ENCODE data around the gene THAP4. TPM values are rescaled to one million over a fixed set of nuclear protein-coding genes. Genes with fewer than 3 reads are reported as not detected.

THAP4 gene, protein sequence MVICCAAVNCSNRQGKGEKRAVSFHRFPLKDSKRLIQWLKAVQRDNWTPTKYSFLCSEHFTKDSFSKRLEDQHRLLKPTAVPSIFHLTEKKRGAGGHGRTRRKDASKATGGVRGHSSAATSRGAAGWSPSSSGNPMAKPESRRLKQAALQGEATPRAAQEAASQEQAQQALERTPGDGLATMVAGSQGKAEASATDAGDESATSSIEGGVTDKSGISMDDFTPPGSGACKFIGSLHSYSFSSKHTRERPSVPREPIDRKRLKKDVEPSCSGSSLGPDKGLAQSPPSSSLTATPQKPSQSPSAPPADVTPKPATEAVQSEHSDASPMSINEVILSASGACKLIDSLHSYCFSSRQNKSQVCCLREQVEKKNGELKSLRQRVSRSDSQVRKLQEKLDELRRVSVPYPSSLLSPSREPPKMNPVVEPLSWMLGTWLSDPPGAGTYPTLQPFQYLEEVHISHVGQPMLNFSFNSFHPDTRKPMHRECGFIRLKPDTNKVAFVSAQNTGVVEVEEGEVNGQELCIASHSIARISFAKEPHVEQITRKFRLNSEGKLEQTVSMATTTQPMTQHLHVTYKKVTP
- total RNA-seq = 50.8 and 62.6 TPM in 2 replicates

DNA sequence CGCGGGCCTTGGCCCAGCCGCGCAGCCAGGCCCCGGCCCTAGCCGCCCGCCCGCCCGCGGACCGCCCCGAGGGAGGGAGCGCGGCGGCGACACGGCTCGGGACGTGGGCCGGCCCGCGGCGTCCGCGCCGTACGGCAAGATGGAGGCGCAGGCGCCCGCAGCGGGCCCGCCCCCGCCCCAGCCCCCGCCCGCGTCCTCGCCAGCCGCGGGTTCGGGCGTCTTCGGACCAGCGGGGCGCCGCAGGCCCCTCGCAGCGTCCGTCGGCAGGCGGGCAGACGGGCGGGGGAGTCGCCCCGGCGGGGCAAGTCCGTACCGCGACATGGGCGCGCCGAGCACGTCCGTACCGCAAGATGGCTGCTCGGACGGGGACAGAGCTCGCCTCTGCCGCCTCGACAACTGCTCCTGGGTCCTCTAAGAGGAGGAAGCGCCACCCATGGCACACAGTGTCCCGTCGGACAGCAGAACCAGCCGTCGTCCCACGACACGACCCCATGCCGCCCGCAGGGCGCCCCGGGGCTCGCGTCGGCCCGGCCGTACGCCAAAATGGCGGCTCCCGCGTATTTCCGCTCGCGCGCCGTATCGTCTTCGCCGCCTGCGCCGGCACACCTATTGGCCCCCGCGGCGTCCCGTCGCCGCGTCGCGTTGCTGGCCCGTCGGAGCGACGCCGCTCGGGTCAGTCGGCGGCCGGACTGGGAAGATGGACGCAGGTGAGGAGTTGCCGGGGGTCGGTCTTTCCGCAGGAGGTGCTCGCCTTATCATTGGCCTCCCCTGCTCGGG lies at the start of gene THAP4, which contains the start of gene ATG4B:
Gene THAP4, minus strand, starts transcription at position 141 of the 777 bp plus-strand sequence. CDS start 141 bp downstream, outside the sequence.
Gene ATG4B, plus strand, starts transcription at position 676 of the 777 bp plus-strand sequence. Its CDS starts 22 bp downstream, at position 698.

DNA sequence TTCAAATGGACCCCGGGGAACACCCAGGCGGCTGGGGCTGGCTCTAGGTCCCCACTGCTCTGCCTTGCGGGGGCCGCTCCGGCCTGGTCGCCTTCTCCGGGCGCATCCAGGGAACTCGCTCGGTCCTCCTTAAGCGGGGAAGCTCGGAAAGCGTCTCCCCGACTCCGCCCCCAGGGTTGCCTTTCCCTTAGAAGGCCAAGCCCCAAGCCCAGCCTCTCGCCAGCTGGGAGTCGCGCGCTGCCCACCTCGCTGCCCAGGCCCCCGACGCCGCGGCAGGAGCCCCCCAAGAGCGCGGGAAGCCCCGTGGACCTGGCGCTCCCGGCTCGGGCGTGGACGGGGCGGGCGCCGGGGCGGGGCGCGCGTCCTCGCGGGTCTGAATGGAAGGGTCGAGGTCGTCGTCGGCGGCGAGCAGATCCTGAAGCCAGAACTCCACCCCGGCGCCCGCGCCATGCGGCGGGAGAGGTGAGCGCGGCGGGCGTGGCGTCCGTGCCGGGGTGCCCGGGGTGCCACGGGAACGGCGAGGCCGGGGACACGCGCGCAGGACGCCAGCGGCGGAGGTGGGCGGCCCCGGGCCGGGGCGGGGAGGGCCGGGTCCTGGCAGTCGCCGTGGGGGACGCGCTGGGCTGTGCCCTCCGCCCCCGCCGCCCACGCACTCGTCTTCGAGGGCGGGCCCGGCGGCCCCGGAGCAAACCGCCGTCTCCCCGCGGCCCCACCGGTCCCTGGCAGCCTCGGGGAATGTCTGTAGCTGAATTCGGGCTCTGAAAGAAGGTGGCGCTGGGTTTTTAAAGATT lies 78.2 kb downstream of the THAP4 start, which contains the start of gene BOK:
Gene BOK, plus strand, starts transcription at position 214 of the 791 bp plus-strand sequence. CDS start 739 bp downstream, outside the sequence.

Small RNA genes within 50 kb of the gene (small RNA-seq; reads per million reads assigned to genes)
- 0.42 reads per million, percentile 13 among the genes with 10 or more reads in this experiment for gene RNA5SP122 (ENCODE audit: low replicate concordance)

Other genes starting within 250 kb of the THAP4 start
- 240 and 272 TPM in 2 replicates for gene STK25, start 128.6 kb downstream of the THAP4 start, total RNA-seq
- 37.4 and 37.9 TPM in 2 replicates for gene BOK, start 78.4 kb downstream of the THAP4 start, total RNA-seq
- 61.7 and 72.2 TPM in 2 replicates for gene ATG4B, start 535 bp upstream of the THAP4 start, total RNA-seq
- 7.4 and 58.7 TPM in 2 replicates for gene DTYMK, start 49.7 kb upstream of the THAP4 start, total RNA-seq
- 12.7 and 18.8 TPM in 2 replicates for gene ING5, start 64.9 kb upstream of the THAP4 start, total RNA-seq
- gene D2HGDH, start 97.5 kb upstream of the THAP4 start, total RNA-seq = 15.8 and 22.8 TPM in 2 replicates
- gene GAL3ST2, start 139.7 kb upstream of the THAP4 start, total RNA-seq = 0.14 TPM in 1 of 2 replicates, not detected in the other
- gene NEU4, start 172.0 kb upstream of the THAP4 start, total RNA-seq = 0.57 TPM in 1 of 2 replicates, not detected in the other
- gene PDCD1, start 221.7 kb upstream of the THAP4 start, total RNA-seq = not detected in 2 replicates
- gene RTP5, start 232.6 kb upstream of the THAP4 start, total RNA-seq = not detected in 2 replicates